ENCODE measurements around the gene CDC20B.

DNA sequence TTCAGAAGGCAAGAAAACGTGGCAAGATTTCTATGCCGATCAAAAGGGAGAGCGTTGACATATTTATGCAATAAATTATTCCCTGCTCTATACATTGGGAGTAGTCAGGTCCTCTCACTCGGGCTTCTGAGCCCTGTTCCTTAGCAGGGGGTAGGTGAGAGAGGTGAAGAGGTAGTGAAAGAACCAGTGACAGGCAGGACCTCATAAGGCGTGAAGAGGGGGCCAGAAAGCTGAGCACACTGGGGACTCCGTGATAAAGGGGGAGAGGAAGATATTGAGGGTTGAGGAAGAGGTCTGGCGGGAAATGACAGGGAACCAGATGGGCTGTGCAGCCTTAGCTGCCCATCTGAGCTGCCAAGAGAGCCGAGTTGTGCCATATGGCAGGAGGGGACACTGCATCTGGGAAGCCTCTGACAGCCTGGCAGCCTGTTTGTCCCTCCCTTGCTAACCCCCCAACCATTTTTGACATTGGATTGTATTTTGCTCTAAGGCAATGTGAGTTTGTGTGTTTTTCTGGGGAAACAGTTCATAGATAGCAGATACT, 782 bp upstream of the CDC20B start:
- TF ChIP-seq GATA2 (IDR thresholded peaks at IDR 0.05; ENCODE audit: low read depth, low read length) (no peak), GATA3 (IDR thresholded peaks at IDR 0.05; ENCODE audit: low read depth, low read length) (no peak)
